CD4-positive, CD25-positive, alpha-beta regulatory T cell (primary cell): ENCODE data around the gene ANKS1B. TPM values are rescaled to one million over a fixed set of nuclear protein-coding genes. Genes with fewer than 3 reads are reported as not detected.

Source experiments
- ATAC-seq, 2 donors: fragments of 150-1000 bp; cut with Tn5 transposase; one replicate each; pipeline ENCODE4 v1.10.0; 2021; ENCODE audit warnings: low read depth in 2 of 2, moderate number of reproducible peaks in 2 of 2, moderate library complexity in 1 of 2
- DNase-seq, 3 donors: peaks; one replicate each; pipeline versions ENCODE4 v3.0.0 to v3.0.0-alpha.2; 2012 to 2022; ENCODE audit warnings: mixed read lengths in 1 of 3
- H3K27ac ChIP-seq: one replicate; pipeline ENCODE4 v1.7.0; 2013; ENCODE audit warnings: mild to moderate bottlenecking, low read length; ENCODE audit not compliant: insufficient read depth, poor library complexity, severe bottlenecking
- H3K27me3 ChIP-seq: one replicate; pipeline ENCODE4 v1.7.0; 2013; ENCODE audit warnings: low read length; ENCODE audit not compliant: control insufficient read depth, insufficient read depth
- H3K36me3 ChIP-seq: one replicate; pipeline ENCODE4 v1.7.0; 2013; ENCODE audit warnings: mild to moderate bottlenecking, low read length, moderate library complexity; ENCODE audit not compliant: control insufficient read depth, insufficient read depth
- H3K4me1 ChIP-seq: 2 replicates; pipeline ENCODE4 v1.7.0; 2013; ENCODE audit warnings: mild to moderate bottlenecking, low read length; ENCODE audit not compliant: insufficient read depth, control insufficient read depth, poor library complexity, severe bottlenecking
- H3K4me3 ChIP-seq: one replicate; pipeline ENCODE4 v1.7.0; 2013; ENCODE audit warnings: low read depth, mild to moderate bottlenecking, low read length, moderate library complexity
- H3K9me3 ChIP-seq, 2 experiments: 1 replicate in 1 of 2; 2 replicates in 1 of 2; pipeline ENCODE4 v1.7.0; 2013; ENCODE audit warnings: low read length in 2 of 2, mild to moderate bottlenecking in 1 of 2, moderate library complexity in 1 of 2; ENCODE audit not compliant: control insufficient read depth in 2 of 2
- H3K27ac Mint-ChIP-seq, 3 donors: one replicate each; pipeline ENCODE4 v1.8.0; 2020 to 2022; ENCODE audit warnings: mild to moderate bottlenecking in 3 of 3, mixed read lengths in 3 of 3, moderate library complexity in 2 of 3
- H3K27me3 Mint-ChIP-seq: one replicate; pipeline ENCODE4 v1.8.0; 2022; ENCODE audit warnings: mild to moderate bottlenecking, mixed read lengths
- H3K36me3 Mint-ChIP-seq: one replicate; pipeline ENCODE4 v1.8.0; 2020; ENCODE audit warnings: mixed read lengths
- H3K4me1 Mint-ChIP-seq, 4 donors: one replicate each; pipeline ENCODE4 v1.8.0; 2020 to 2022; ENCODE audit warnings: mixed read lengths in 4 of 4, mild to moderate bottlenecking in 1 of 4
- H3K4me3 Mint-ChIP-seq, 4 donors: one replicate each; pipeline ENCODE4 v1.8.0; 2020 to 2022; ENCODE audit warnings: mild to moderate bottlenecking in 4 of 4, mixed read lengths in 4 of 4, moderate library complexity in 3 of 4
- H3K9me3 Mint-ChIP-seq, 7 donors: one replicate each; pipeline ENCODE4 v1.8.0; 2020 to 2022; ENCODE audit warnings: mixed read lengths in 7 of 7, mild to moderate bottlenecking in 3 of 7, moderate library complexity in 2 of 7
- polyA plus RNA-seq, 4 donors: library from polyadenylated mRNA; unstranded; fragments of 300-500 nt; fragmentation: Illumina TruSeq; gene quantifications; one replicate each; pipeline ENCODE4 v1.2.3, GENCODE V29; 2021
- total RNA-seq: library from RNA; stranded (reverse); gene quantifications from one replicate; pipeline ENCODE4 v1.2.3, GENCODE V29; 2022

The ANKS1B gene
- total and polyA plus RNA-seq, 5 donors from 2014 or later: 4.0 to 15.9 (median 9.5) TPM

DNA sequence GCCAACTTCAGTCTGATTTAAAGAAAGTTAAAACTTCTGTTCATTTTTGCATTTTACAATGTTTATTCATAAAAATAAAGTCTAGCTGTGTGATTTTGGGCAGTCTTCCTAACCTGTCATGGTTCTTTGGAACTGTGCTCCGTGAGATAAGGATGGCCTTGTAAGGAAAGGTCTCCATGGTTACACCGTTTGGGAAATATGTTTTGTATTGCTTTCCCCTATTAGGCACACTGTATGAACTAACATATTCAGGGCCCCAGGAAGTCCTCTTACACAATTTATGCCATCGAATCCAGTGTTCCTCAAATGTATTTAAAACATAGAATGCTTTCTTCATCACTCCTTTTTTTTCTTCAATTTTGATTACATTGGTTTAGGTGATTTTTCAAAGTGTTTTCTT lies 1285.2 kb downstream of the ANKS1B start:
- Mint-ChIP-seq H3K36me3 (peaks cover 55% of the 10 kb centered on the region), H3K27ac (peak overlapping the region in 1 of 3 donors; percentile 21), H3K4me3 (no peak overlapping the region), H3K9me3 (no peaks in the 10 kb centered on the region), H3K27me3 (no peaks in the 10 kb centered on the region), H3K4me1 (peaks cover 12 to 21% (median 19%) of the 10 kb centered on the region in 4 donors)
- Histone ChIP-seq H3K36me3 (peaks cover 27% of the 10 kb centered on the region), H3K27me3 (no peaks in the 10 kb centered on the region), H3K27ac (no peak overlapping the region), H3K9me3 (no peaks in the 10 kb centered on the region), H3K4me3 (no peak overlapping the region), H3K4me1 (no peaks in the 10 kb centered on the region)
- DNase-seq (no peak), ATAC-seq (no peak)

- no peaks in the 10 kb centered on the region for H3K9me3 ChIP-seq
- H3K36me3 Mint-ChIP-seq: peaks cover 61% of the 10 kb centered on the region
- no peaks in the 10 kb centered on the region for H3K4me1 ChIP-seq
- H3K27ac ChIP-seq: no peak overlapping the region
- ATAC-seq (peak; percentile 85 to 86), DNase-seq (peak in 2 of 3 donors; percentile 50 to 78)
- H3K27ac Mint-ChIP-seq: peak overlapping the region in 2 of 3 donors; percentile 70 to 86
- H3K4me3 Mint-ChIP-seq: no peak overlapping the region
- no peaks in the 10 kb centered on the region for H3K27me3 ChIP-seq
- no peak overlapping the region for H3K4me3 ChIP-seq
- H3K4me1 Mint-ChIP-seq: peaks cover 19 to 27% (median 23%) of the 10 kb centered on the region in 4 donors
- no peaks in the 10 kb centered on the region for H3K27me3 Mint-ChIP-seq
- H3K9me3 Mint-ChIP-seq: peaks cover 0 to 1% (median 0%) of the 10 kb centered on the region in 7 donors
- peaks cover 24% of the 10 kb centered on the region for H3K36me3 ChIP-seq
These were observed 1285.9 kb downstream of the ANKS1B start for GRCh38 chr12:98698603-98699463.

GRCh38 chr12:98697209-98697608 lies 1287.5 kb downstream of the ANKS1B start:
- H3K4me1 Mint-ChIP-seq: peaks cover 23 to 34% (median 25%) of the 10 kb centered on the region in 4 donors
- H3K4me1 ChIP-seq: no peaks in the 10 kb centered on the region
- H3K27me3 Mint-ChIP-seq: no peaks in the 10 kb centered on the region
- no peak overlapping the region for H3K27ac ChIP-seq
- H3K27ac Mint-ChIP-seq: peak overlapping the region in 2 of 3 donors; percentile 65 to 70
- no peak overlapping the region for H3K4me3 ChIP-seq
- peaks cover 23% of the 10 kb centered on the region for H3K36me3 ChIP-seq
- ATAC-seq (no peak), DNase-seq (no peak)
- peaks cover 0 to 1% (median 0%) of the 10 kb centered on the region in 7 donors for H3K9me3 Mint-ChIP-seq
- peaks cover 62% of the 10 kb centered on the region for H3K36me3 Mint-ChIP-seq
- no peaks in the 10 kb centered on the region for H3K27me3 ChIP-seq
- no peak overlapping the region for H3K4me3 Mint-ChIP-seq
- no peaks in the 10 kb centered on the region for H3K9me3 ChIP-seq

- H3K9me3 ChIP-seq: no peaks in the 10 kb centered on the region
- Mint-ChIP-seq H3K36me3 (peaks cover 62% of the 10 kb centered on the region), H3K4me3 (no peak overlapping the region), H3K27me3 (no peaks in the 10 kb centered on the region), H3K9me3 (peaks cover 0 to 1% (median 0%) of the 10 kb centered on the region in 7 donors), H3K27ac (peak overlapping the region in 1 of 3 donors; percentile 50), H3K4me1 (peaks cover 30 to 42% (median 32%) of the 10 kb centered on the region in 4 donors)
- no peak for DNase-seq
- no peak overlapping the region for H3K4me3 ChIP-seq
- no peak for ATAC-seq
- no peak overlapping the region for H3K27ac ChIP-seq
- H3K27me3 ChIP-seq: no peaks in the 10 kb centered on the region
- H3K4me1 ChIP-seq: no peaks in the 10 kb centered on the region
- peaks cover 20% of the 10 kb centered on the region for H3K36me3 ChIP-seq
These were observed 1288.6 kb downstream of the ANKS1B start for GRCh38 chr12:98696036-98696646.

DNA sequence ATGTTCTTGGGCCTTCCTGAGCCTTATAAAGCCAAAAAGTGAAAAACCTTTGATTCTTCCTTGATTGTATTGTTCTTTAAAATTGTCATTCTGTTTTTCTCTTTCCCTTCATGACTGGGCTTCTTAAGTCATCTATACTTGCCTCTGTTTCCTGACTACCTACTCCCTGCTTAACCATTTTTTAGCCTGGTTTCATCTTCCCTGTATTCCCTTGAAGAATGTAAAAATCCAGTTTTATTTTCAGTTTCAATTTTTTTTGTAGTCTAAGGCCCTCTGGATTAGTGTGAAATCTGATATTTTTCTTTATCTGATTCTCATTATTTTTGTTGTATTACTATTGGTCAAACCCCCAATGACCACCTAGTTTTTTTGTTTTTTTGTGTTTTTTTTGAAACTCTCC lies 1293.4 kb downstream of the ANKS1B start:
- ATAC-seq: no peak

DNA sequence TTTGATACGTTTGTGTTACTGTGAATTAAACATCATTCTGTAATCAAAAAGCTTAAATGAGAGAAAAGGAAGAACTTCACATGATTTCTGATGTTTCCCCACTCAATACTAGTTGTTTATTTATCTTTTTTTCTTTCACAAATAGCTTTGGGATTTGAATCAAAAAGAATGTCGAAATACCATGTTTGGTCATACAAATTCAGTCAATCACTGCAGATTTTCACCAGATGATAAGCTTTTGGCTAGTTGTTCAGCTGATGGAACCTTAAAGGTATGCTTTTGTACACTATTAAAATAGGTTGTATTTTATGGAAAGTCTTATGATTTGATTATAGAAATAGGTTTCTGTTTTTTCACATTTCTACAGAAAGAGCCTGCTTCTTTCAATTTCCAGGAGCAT lies 1298.1 kb downstream of the ANKS1B start:
- ATAC-seq (no peak), DNase-seq (no peak)
- Mint-ChIP-seq H3K4me1 (peaks cover 5 to 18% (median 10%) of the 10 kb centered on the region in 4 donors), H3K36me3 (peaks cover 61% of the 10 kb centered on the region), H3K27ac (no peak overlapping the region), H3K9me3 (peaks cover 0 to 2% (median 0%) of the 10 kb centered on the region in 7 donors), H3K4me3 (no peak overlapping the region), H3K27me3 (no peaks in the 10 kb centered on the region)
- Histone ChIP-seq H3K36me3 (peaks cover 66% of the 10 kb centered on the region), H3K4me1 (no peaks in the 10 kb centered on the region), H3K27me3 (no peaks in the 10 kb centered on the region), H3K27ac (no peak overlapping the region), H3K9me3 (no peaks in the 10 kb centered on the region), H3K4me3 (no peak overlapping the region)

More for the DNA sequence above, 1293.4 kb downstream of the ANKS1B start:
- Mint-ChIP-seq H3K27ac (peak overlapping the region; percentile 21 to 41 (median 26)), H3K27me3 (no peaks in the 10 kb centered on the region), H3K36me3 (peaks cover 62% of the 10 kb centered on the region), H3K9me3 (peaks cover 0 to 3% (median 0%) of the 10 kb centered on the region in 7 donors), H3K4me3 (no peak overlapping the region), H3K4me1 (peaks cover 13 to 36% (median 25%) of the 10 kb centered on the region in 4 donors)
- no peaks in the 10 kb centered on the region for H3K27me3 ChIP-seq
- H3K4me1 ChIP-seq: no peaks in the 10 kb centered on the region
- no peak overlapping the region for H3K4me3 ChIP-seq
- DNase-seq: no peak
- H3K36me3 ChIP-seq: peaks cover 41% of the 10 kb centered on the region
- H3K27ac ChIP-seq: no peak overlapping the region
- H3K9me3 ChIP-seq: no peaks in the 10 kb centered on the region
